GM12801 (cell line): ENCODE measurements around the gene LRCH3.

ENCODE experiments used
- TF ChIP-seq, protein P1 (sequence below): IDR thresholded peaks from one replicate; pipeline ENCODE4 v1.5.1; 2011; ENCODE audit warnings: control low read depth; ENCODE audit not compliant: insufficient read length; ENCODE audit errors: extremely low read depth

Gene LRCH3

DNA sequence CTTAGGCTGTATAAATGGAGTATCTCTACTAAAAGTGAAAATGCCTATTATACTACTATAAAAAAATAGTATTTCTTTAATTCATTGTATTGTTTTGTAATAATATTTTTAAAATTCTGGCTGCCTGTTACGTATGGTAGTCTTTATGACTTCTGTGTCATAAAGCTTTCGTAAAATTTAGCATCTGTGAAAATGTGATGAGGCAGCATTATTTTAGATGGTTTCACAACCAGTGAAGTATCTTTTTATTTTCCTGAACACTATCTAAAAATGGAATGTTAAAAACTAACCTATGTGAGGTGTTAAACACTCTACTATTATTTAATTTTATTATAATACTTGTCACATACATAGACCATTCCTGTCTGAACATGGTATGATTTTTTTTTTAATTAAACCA lies 46.2 kb downstream of the LRCH3 start:
- TF ChIP-seq, protein P1, sequence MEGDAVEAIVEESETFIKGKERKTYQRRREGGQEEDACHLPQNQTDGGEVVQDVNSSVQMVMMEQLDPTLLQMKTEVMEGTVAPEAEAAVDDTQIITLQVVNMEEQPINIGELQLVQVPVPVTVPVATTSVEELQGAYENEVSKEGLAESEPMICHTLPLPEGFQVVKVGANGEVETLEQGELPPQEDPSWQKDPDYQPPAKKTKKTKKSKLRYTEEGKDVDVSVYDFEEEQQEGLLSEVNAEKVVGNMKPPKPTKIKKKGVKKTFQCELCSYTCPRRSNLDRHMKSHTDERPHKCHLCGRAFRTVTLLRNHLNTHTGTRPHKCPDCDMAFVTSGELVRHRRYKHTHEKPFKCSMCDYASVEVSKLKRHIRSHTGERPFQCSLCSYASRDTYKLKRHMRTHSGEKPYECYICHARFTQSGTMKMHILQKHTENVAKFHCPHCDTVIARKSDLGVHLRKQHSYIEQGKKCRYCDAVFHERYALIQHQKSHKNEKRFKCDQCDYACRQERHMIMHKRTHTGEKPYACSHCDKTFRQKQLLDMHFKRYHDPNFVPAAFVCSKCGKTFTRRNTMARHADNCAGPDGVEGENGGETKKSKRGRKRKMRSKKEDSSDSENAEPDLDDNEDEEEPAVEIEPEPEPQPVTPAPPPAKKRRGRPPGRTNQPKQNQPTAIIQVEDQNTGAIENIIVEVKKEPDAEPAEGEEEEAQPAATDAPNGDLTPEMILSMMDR: no peak

DNA sequence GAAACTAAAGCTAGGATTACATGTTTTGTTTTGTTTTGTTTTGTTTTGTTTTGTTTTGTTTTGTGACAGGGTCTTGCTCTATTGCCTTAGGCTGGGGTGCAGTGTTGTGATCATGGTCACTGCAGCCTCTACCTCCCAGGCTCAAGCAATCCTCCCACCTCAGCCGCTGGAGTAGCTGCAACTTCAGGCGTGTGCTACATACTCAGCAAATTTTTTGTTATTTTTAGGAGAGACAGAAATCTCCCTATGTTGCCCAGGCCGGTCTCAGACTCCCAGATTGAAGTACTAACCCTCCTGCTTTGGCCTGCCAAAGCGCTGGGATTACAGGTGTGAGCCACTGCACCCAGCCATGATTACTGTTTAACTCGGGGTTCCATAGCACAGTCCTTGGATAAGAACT lies 50.7 kb downstream of the LRCH3 start:
- TF ChIP-seq, protein P1: no peak

DNA sequence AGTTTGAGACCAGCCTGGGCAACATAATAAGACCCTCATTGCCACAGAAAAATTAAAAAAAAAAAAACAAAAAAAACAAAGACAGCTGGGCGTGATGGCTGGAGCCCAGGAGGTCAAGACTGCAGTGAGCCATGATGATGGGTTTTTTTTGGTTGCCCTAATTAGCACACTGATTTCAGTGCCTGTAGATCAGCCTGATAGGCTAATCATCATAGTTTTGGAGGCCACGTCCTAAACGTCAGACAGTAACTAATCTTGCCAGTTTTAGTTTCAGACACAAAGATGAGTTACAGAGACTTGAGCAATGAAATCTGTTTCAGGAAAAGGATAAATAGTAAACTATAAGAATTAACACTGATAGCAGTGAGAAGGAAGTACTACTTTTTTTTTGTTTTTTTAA lies 55.4 kb downstream of the LRCH3 start:
- TF ChIP-seq, protein P1: no peak

DNA sequence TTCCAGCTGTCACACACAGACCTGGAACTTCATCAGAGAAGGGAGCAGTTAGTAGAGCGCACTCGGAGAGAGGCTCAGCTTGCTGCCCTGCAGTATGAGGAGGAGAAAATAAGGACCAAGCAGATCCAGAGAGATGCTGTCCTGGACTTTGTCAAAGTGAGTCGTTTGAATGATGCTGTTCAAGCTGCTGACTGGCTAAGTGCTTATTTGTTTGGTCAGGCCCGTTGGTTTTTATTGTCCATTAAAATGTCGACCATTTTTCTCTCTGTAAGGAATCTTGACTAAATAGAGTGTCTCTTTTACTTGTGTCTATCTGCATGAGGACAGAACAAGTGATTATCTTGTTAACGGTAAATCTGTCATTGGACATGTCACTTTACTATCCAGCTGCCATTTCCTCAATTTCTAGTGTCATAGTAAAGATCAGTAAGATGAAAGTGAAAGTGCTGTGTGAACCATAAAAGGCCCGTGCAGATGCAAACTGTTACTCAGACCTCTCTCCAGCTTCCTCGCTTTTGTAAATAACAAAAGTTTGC lies 56.9 kb downstream of the LRCH3 start:
- TF ChIP-seq, protein P1: no peak

DNA sequence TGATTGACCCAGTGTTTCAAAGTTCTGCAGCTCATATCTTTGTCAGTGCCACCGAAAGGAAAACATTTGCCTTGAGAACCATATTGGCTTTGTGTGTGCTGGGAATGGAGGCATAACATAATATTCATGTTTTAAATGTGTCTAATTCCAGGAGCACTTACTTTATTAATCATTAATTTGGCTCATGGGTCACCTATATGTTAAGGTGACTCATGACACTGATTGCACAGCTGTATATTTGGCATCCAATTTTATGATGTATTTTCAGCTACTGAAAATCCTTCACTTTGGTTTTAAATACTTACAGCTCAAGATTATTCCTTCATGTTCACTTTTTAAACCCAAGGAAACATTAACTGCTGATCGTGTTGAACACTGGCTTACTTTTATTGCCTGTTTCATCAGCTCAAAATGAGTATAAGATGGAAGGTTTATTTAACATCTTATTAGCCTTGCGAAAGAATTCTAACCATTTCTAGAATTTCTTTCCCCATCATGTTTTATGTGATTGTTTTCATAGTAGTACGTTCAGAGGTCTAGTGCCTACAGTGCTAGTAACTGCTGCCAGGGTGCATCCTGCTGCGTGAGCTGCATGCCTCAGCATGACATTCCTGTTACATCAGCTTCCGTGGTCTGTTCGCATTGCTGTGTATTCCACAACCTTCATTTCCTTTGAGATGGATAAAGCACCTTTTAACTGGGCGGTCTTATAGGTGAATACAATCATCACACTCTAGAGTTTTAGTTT lies 63.7 kb downstream of the LRCH3 start:
- TF ChIP-seq, protein P1: no peak

DNA sequence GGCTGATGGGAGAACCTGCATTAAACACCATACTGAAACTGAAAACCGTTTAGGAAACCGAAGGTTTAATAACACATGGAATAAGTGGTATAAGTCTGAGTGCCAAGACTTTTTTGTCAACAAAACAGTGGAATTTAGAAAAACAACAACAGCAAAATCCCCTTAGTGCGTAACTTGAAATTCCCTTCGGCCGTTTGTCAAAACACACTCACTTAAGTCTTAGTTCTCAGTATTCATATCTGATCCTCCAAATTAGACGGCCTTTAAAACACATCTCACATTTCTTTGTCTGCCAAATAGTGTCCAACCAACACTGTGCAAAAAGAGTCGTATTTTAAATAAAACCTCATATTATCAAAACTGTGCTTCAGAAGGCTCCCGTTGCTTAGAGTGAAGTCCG lies 64.5 kb downstream of the LRCH3 start:
- TF ChIP-seq, protein P1: no peak

DNA sequence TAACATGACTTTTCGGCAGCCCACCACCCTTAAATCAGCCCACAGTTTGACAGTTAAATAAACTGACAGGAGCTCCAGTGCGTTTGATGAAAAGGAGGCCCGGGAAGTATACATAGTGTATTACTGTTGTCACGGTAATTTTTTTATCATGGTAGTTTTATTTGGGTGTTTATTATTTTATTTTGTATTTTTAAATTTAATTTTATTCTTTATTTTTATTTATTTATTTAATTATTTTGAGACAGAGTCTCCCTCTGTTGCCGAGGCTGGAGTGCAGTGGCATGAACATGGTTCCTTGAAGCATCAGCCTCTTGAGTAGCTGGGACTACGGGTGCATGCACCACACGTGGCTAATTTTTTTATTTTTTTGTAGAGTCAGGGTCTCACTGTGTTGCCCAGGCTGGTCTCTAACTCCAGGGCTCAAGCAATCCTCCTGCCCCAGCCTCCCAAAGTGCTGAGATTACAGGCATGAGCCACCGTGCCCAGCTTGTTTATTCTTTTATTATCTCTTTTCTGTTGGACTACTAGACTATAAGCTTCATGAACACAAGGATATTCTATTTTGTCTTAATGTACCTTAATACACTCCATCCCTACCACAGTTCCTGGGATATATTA lies 65.3 kb downstream of the LRCH3 start:
- TF ChIP-seq, protein P1: no peak
